Heart right ventricle (tissue), 16 donors: ENCODE measurements around the gene AADACL2. TPM values are rescaled to one million over a fixed set of nuclear protein-coding genes. Genes with fewer than 3 reads are reported as not detected.

Source experiments
- ATAC-seq, 8 donors: fragments of 200-7000 bp; cut with Tn5 transposase; one replicate each; pipeline ENCODE4 v1.9.1; 2020; ENCODE audit warnings: mild to moderate bottlenecking in 8 of 8, moderate library complexity in 8 of 8, moderate number of reproducible peaks in 1 of 8
- DNase-seq, 2 donors: peaks; one replicate each; pipeline ENCODE4 v3.0.0-alpha.2; 2020
- H3K27ac ChIP-seq, 10 donors: fragments of 200-600 bp; sonication (generic) in 2 of 10; one replicate each; pipeline versions ENCODE4 v1.5.0 to v1.8.0; 2020 to 2022; ENCODE audit warnings: mild to moderate bottlenecking in 3 of 10
- H3K27me3 ChIP-seq, 7 donors: fragments of 200-600 bp; one replicate each; pipeline ENCODE4 v1.8.0; 2021 to 2022; ENCODE audit warnings: mild to moderate bottlenecking in 2 of 7
- H3K36me3 ChIP-seq, 9 donors: fragments of 200-600 bp; sonication (generic) in 1 of 9; one replicate each; pipeline versions ENCODE4 v1.5.0 to v1.8.0; 2020 to 2022; ENCODE audit warnings: mild to moderate bottlenecking in 2 of 9
- H3K4me1 ChIP-seq, 9 donors: fragments of 200-600 bp; sonication (generic) in 1 of 9; one replicate each; pipeline versions ENCODE4 v1.5.0 to v1.8.0; 2020 to 2022; ENCODE audit warnings: mild to moderate bottlenecking in 4 of 9
- H3K4me3 ChIP-seq, 10 donors: fragments of 200-600 bp; sonication (generic) in 2 of 10; one replicate each; pipeline versions ENCODE4 v1.5.0 to v1.8.0; 2020 to 2022; ENCODE audit warnings: mild to moderate bottlenecking in 7 of 10, moderate library complexity in 2 of 10
- H3K9me3 ChIP-seq, 11 donors: fragments of 200-600 bp in 10 of 11; sonication (generic) in 2 of 11; one replicate each; pipeline versions ENCODE4 v1.5.0 to v1.8.0; 2013 to 2022; ENCODE audit warnings: mild to moderate bottlenecking in 2 of 11, control low read depth in 1 of 11, moderate library complexity in 1 of 11
- WGBS, 2 donors: extraction: QIAGEN DNeasy Blood & Tissue Kit; methylation state at CpG; one replicate each; pipeline ENCODE4 v1.1.7; 2013; ENCODE audit warnings: inconsistent platforms in 1 of 2; 5-methylcytosine and 5-hydroxymethylcytosine counted together
- intact Hi-C, 10 donors: fragments of 100-400 bp; cut with DNase I; formaldehyde crosslinking; loops; one replicate each; pipeline versions ENCODE4 v1.11.1 to v1.14.2; 2022
- polyA plus RNA-seq, 2 donors: library from polyadenylated mRNA; stranded (reverse); fragments of 200-250 nt; gene quantifications; one replicate each; pipeline ENCODE4 v1.2.3, GENCODE V29; 2013
- total RNA-seq, 10 donors: library from RNA; stranded (reverse); fragmentation: NEBNext Ultra II Directional in 3 of 10; extraction: Animal tissue kit (Norgen Biotek cat#: 25700) in 3 of 10; gene quantifications; one replicate each; pipeline versions ENCODE4 v1.2.1 to v1.2.4, GENCODE V29; 2021 to 2023
- TF ChIP-seq, protein P1 (sequence below), 9 donors: fragments of 200-600 bp; sonication (generic) in 2 of 9; IDR thresholded peaks; one replicate each; pipeline versions ENCODE4 v1.5.0 to v1.8.0; 2021 to 2022; ENCODE audit warnings: antibody characterized with exemption in 9 of 9, mild to moderate bottlenecking in 5 of 9, moderate library complexity in 1 of 9
- donor health status: Arrhythmogenic right ventricular cardiomyopathy.
- donor health status: ischemic (EF 13 %, LVEDD 7.1; RV severe dilation, severe dysfunction).
- donor health status: healthy with polysubstance abuse.
- donor health status: DM: no; HTN: yes; CAD: no.
- donor health status: DM: no; HTN: no; CAD: no.
- donor health status: ischemic (EF 25% LVEDD 6.9; RV normal size, moderate dysfunction).
- donor health status: ischemic (EF 25% LVEDD 5.7; RV mildly dilated, moderate dysfunction).
- donor health status: healthy.
- donor health status: DM: yes; HTN: yes; CAD: no.
- donor health status: Ischemic cardiomyopathy.
- donor health status: ischemic (EF 35%, LVEDD 5.7; RV mildly dilated, moderate dysfunction).
- donor health status: nonischemic (EF 11% LVEDD 7.7; RV severe dilation, severe dysfunction).
- donor health status: DM: yes; HTN: yes; CAD: no.
- donor health status: PGD.
- donor health status: ischemic (EF 29% LVEDD 5.4; RV normal size, mild dysfunction).
- donor health status: nonischemic (EF 23%, LVEDD 6.1; RV moderate dilation, normal function).

Gene AADACL2
- total and polyA plus RNA-seq, 12 donors, result not detected

- Histone ChIP-seq H3K9me3 (peaks cover 0 to 3% (median 0%) of the 10 kb centered on the region in 11 donors), H3K27me3 (no peaks in the 10 kb centered on the region), H3K4me1 (no peaks in the 10 kb centered on the region), H3K27ac (no peak overlapping the region), H3K4me3 (no peak overlapping the region), H3K36me3 (no peaks in the 10 kb centered on the region)
- DNase-seq, result no peak
- no peak for ATAC-seq
- 66 to 67% methylated on average over 2 of the region's 2 CpGs for WGBS, 2 donors
- intact Hi-C loops, result no loop called here
- TF ChIP-seq, protein P1, sequence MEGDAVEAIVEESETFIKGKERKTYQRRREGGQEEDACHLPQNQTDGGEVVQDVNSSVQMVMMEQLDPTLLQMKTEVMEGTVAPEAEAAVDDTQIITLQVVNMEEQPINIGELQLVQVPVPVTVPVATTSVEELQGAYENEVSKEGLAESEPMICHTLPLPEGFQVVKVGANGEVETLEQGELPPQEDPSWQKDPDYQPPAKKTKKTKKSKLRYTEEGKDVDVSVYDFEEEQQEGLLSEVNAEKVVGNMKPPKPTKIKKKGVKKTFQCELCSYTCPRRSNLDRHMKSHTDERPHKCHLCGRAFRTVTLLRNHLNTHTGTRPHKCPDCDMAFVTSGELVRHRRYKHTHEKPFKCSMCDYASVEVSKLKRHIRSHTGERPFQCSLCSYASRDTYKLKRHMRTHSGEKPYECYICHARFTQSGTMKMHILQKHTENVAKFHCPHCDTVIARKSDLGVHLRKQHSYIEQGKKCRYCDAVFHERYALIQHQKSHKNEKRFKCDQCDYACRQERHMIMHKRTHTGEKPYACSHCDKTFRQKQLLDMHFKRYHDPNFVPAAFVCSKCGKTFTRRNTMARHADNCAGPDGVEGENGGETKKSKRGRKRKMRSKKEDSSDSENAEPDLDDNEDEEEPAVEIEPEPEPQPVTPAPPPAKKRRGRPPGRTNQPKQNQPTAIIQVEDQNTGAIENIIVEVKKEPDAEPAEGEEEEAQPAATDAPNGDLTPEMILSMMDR (IDR thresholded peaks at IDR 0.05), result no peak
These were observed 59.9 kb downstream of the AADACL2 start for GRCh38 chr3:151793636-151794035.

- no peak for ATAC-seq
- DNase-seq, result no peak
These were observed 60.4 kb downstream of the AADACL2 start for GRCh38 chr3:151794080-151794479.

DNA sequence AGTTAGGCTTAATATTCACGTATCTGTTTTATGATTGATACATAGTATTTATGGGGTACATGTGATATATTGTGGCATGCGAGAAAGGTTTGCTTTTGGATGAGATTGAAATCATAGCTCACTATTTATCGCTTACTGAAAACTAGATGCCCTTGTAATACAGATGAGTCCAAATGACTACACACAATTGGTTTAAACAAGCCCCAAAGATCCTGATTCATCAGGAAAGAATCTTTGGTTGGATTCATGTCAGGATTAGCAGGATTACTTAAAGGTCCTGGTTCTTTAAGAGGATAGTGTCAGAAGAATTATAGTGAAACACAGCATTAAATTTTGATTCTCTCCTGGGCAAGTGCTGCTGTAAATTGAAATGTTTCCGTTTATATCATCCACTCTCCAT, 61.5 kb downstream of the AADACL2 start:
- Histone ChIP-seq H3K27me3 (no peaks in the 10 kb centered on the region), H3K4me3 (no peak overlapping the region), H3K36me3 (no peaks in the 10 kb centered on the region), H3K9me3 (peaks cover 0 to 3% (median 0%) of the 10 kb centered on the region in 11 donors), H3K4me1 (no peaks in the 10 kb centered on the region), H3K27ac (no peak overlapping the region)
- WGBS, 2 donors, result 92 to 93% methylated on average over 4 of the region's 4 CpGs
- ATAC-seq (no peak), DNase-seq (no peak)
- TF ChIP-seq, protein P1 (IDR thresholded peaks at IDR 0.05), result no peak
- intact Hi-C loops, result no loop called here

More at GRCh38 chr3:151794080-151794479, 60.4 kb downstream of the AADACL2 start:
- Histone ChIP-seq H3K27ac (no peak overlapping the region), H3K4me1 (no peaks in the 10 kb centered on the region), H3K9me3 (peaks cover 0 to 3% (median 0%) of the 10 kb centered on the region in 11 donors), H3K27me3 (no peaks in the 10 kb centered on the region), H3K36me3 (no peaks in the 10 kb centered on the region), H3K4me3 (no peak overlapping the region)
- intact Hi-C loops, result no loop called here
- WGBS, 2 donors, result 87 to 93% methylated on average over 2 of the region's 2 CpGs
- TF ChIP-seq, protein P1 (IDR thresholded peaks at IDR 0.05), result no peak

DNA sequence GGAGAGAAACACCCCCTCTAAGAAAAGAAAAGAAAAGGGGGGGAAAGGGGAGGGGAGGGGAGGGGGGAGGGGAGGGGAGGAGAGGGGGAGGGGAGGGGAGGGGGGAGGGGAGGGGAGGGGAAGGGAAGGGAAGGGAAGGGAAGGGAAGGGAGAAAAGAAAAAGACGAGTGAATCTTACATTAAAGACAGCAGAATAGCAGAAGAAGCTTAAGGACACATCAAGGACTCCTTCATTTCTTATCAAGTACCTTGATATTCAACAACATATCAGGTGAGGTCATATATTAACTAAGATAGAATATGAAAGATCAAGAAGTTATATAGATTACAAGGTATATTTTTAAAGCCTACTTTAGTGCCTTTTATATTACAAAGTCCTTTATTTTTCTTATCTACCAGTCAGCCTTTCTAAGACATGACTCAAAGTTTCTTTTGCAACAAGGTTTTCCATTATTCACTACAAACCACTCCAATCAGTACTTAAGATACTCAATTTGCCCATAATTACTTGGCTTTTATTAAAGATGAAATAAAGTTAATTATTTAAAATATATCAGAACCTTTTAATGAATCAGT, 62.5 kb downstream of the AADACL2 start:
- no peaks in the 10 kb centered on the region for H3K4me1 ChIP-seq
- no peaks in the 10 kb centered on the region for H3K9me3 ChIP-seq
- intact Hi-C loops, result no loop called here
- 44 to 58% methylated on average over 1 of the region's 1 CpG for WGBS, 2 donors
- H3K27me3 ChIP-seq, result no peaks in the 10 kb centered on the region
- DNase-seq, result no peak
- no peaks in the 10 kb centered on the region for H3K36me3 ChIP-seq
- ATAC-seq, result no peak
- TF ChIP-seq, protein P1 (IDR thresholded peaks at IDR 0.05), result no peak
- H3K27ac ChIP-seq, result no peak overlapping the region
- H3K4me3 ChIP-seq, result no peak overlapping the region
